Endothelial cell of umbilical vein (primary cell): ENCODE data around the gene FBXO33. TPM values are rescaled to one million over a fixed set of nuclear protein-coding genes. Genes with fewer than 3 reads are reported as not detected.

Experiments used
- BruUV-seq: library from RNA; stranded (reverse); fragments of 400-500 nt; replicated peaks from 2 replicates; lab custom pipeline; 2021; lab: Mats Ljungman, UMichigan
- CTCF ChIA-PET: fragments of 300-600, 350-600 bp; sonication (Branson Sonifier 250); formaldehyde crosslinking; loops from one replicate; lab custom pipeline; 2021; ENCODE audit warnings: antibody characterized with exemption, inconsistent platforms; lab: Charles Lee
- POLR2A ChIA-PET: fragments of 300-600, 350-600 bp; sonication (Branson Sonifier 250); formaldehyde crosslinking; loops from one replicate; lab custom pipeline; 2021; ENCODE audit warnings: antibody characterized with exemption, inconsistent platforms; lab: Charles Lee
- DNase-seq: peaks from one replicate; pipeline ENCODE4 v3.0.0-alpha.2; 2011; ENCODE audit warnings: low read depth, low spot score
- FAIRE-seq: peaks from 2 replicates; lab custom pipeline; 2011; peaks lifted over from hg19 to GRCh38; lab: Jason Lieb, UNC
- H2AFZ ChIP-seq: 2 replicates; pipeline ENCODE4 v1.6.0; 2012; ENCODE audit warnings: low read depth, low read length, control low read depth, inconsistent platforms
- H3K27ac ChIP-seq: 2 replicates; pipeline ENCODE4 v1.5.1; 2011; ENCODE audit warnings: low read depth, mild to moderate bottlenecking, control low read depth, low read length, moderate library complexity; ENCODE audit not compliant: insufficient read depth
- H3K27me3 ChIP-seq, 2 experiments: 2 replicates each; pipeline versions ENCODE4 v1.6.0 to v1.6.1; 2011; ENCODE audit warnings: low read length in 2 of 2, mixed read lengths in 1 of 2; ENCODE audit not compliant: control insufficient read depth in 2 of 2, insufficient read depth in 2 of 2
- H3K36me3 ChIP-seq, 2 experiments: 2 replicates in 1 of 2; 3 replicates in 1 of 2; pipeline ENCODE4 v1.5.1; 2011; ENCODE audit warnings: low read length in 2 of 2, mild to moderate bottlenecking in 1 of 2, moderate library complexity in 1 of 2; ENCODE audit not compliant: control insufficient read depth in 2 of 2, insufficient read depth in 2 of 2; ENCODE audit errors: extremely low read depth in 1 of 2
- H3K4me1 ChIP-seq: 3 replicates; pipeline ENCODE4 v1.5.1; 2011; ENCODE audit warnings: mild to moderate bottlenecking, low read length; ENCODE audit not compliant: control insufficient read depth, insufficient read depth; ENCODE audit errors: extremely low read depth
- H3K4me2 ChIP-seq: 2 replicates; pipeline ENCODE4 v1.6.1; 2011; ENCODE audit warnings: low read length, control low read depth, mixed read lengths; ENCODE audit not compliant: insufficient read depth
- H3K4me3 ChIP-seq, 3 experiments: fragments of 200-600 bp in 1 of 3; sonication (generic), shearing (Covaris generic) in 1 of 3; replicated peaks in 1 of 3; 2 replicates each; pipeline ENCODE4 v1.5.1; 2011 to 2016; ENCODE audit warnings: control low read depth in 3 of 3, low read length in 3 of 3, mild to moderate bottlenecking in 2 of 3, inconsistent platforms in 1 of 3, low read depth in 1 of 3, moderate library complexity in 1 of 3; ENCODE audit not compliant: insufficient read depth in 1 of 3
- H3K79me2 ChIP-seq: 2 replicates; pipeline ENCODE4 v1.6.0; 2012; ENCODE audit warnings: low read length, inconsistent platforms; ENCODE audit not compliant: control insufficient read depth, insufficient read depth
- H3K9ac ChIP-seq: replicated peaks from 2 replicates; pipeline ENCODE3; 2011; ENCODE audit warnings: low read length, control low read depth; ENCODE audit not compliant: insufficient read depth; ENCODE audit errors: extremely low read depth
- H3K9me1 ChIP-seq: replicated peaks from 3 replicates; pipeline ENCODE4 v1.6.0; 2011; ENCODE audit warnings: mild to moderate bottlenecking, low read length; ENCODE audit not compliant: control insufficient read depth, insufficient read depth; ENCODE audit errors: extremely low read depth
- H3K9me3 ChIP-seq: replicated peaks from 2 replicates; pipeline ENCODE4 v1.5.1; 2012; ENCODE audit warnings: low read length, inconsistent platforms; ENCODE audit not compliant: control insufficient read depth, insufficient read depth
- H4K20me1 ChIP-seq: replicated peaks from 2 replicates; pipeline ENCODE3; 2011; ENCODE audit warnings: mild to moderate bottlenecking, low read length; ENCODE audit not compliant: control insufficient read depth, insufficient read depth; ENCODE audit errors: extremely low read depth
- CTCF ChIP-seq, 2 donors: IDR thresholded peaks; 1 replicate in 1 of 2; 2 replicates in 1 of 2; pipeline ENCODE4 v1.5.1; 2011; ENCODE audit warnings: low read length in 2 of 2, mild to moderate bottlenecking in 2 of 2, moderate library complexity in 2 of 2, control low read depth in 1 of 2, inconsistent platforms in 1 of 2, low read depth in 1 of 2; ENCODE audit not compliant: insufficient read depth in 1 of 2; ENCODE audit errors: extremely low read depth in 1 of 2
- EZH2 ChIP-seq: IDR thresholded peaks from 2 replicates; pipeline ENCODE4 v1.6.1; 2012; ENCODE audit warnings: borderline replicate concordance, low read depth, mild to moderate bottlenecking, moderate library complexity, low read length, inconsistent platforms; ENCODE audit not compliant: severe bottlenecking
- FOS ChIP-seq: IDR thresholded peaks from 2 replicates; pipeline ENCODE4 v1.6.1; 2011; ENCODE audit warnings: mild to moderate bottlenecking, low read length, moderate library complexity, borderline replicate concordance; ENCODE audit not compliant: insufficient read depth
- GATA2 ChIP-seq: IDR thresholded peaks from 2 replicates; pipeline ENCODE4 v1.7.0; 2011; ENCODE audit warnings: low read depth, mild to moderate bottlenecking, moderate library complexity, mixed read lengths, low read length; ENCODE audit not compliant: insufficient read length, insufficient read depth
- JUN ChIP-seq: IDR thresholded peaks from 2 replicates; pipeline ENCODE4 v1.6.1; 2011; ENCODE audit warnings: borderline replicate concordance, low read depth; ENCODE audit not compliant: insufficient read length, insufficient read depth
- MAX ChIP-seq: IDR thresholded peaks from 2 replicates; pipeline ENCODE4 v1.6.1; 2011; ENCODE audit not compliant: insufficient read depth, insufficient read length
- MYC ChIP-seq: IDR thresholded peaks from one replicate; pipeline ENCODE4 v1.6.1; 2011; ENCODE audit warnings: mild to moderate bottlenecking, low read depth, low read length
- POLR2A ChIP-seq: IDR thresholded peaks from 2 replicates; pipeline ENCODE4 v1.6.1; 2012; ENCODE audit warnings: low read depth, mild to moderate bottlenecking, control low read depth, low read length
- POLR2AphosphoS5 ChIP-seq: IDR thresholded peaks from 2 replicates; pipeline ENCODE4 v1.6.1; 2012; ENCODE audit warnings: low read depth, mild to moderate bottlenecking, control low read depth, low read length, moderate library complexity; ENCODE audit not compliant: insufficient read depth
- dilution Hi-C: fragments of 300-500 bp; cut with MboI; formaldehyde crosslinking; loops from one replicate; pipeline ENCODE4 v1.15.0; 2019; ENCODE audit warnings: low sequenced_read_pairs; ENCODE audit not compliant: extremely low pct_ligation_motif_present
- intact Hi-C: fragments of 100-400 bp; cut with micrococcal nuclease; formaldehyde crosslinking; loops from one replicate; pipeline ENCODE4 v1.10.0; 2022
- polyA plus RNA-seq, 4 experiments: library from polyadenylated mRNA; depleted of rRNA in 3 of 4; stranded (reverse) in 3 of 4; unstranded in 1 of 4; fragments of >200 nt; gene quantifications; 2 replicates each; pipeline versions ENCODE4 v1.2.1 to v1.2.3, GENCODE V29; 2011 to 2012; ENCODE audit warnings: missing spikeins in 1 of 4
- total RNA-seq: library from RNA; stranded (reverse); gene quantifications from 2 replicates; pipeline ENCODE4 v1.2.3, GENCODE V29; 2021

Gene FBXO33
- total and polyA plus RNA-seq, 2 donors (not counting 3 experiments of a cell fraction or from before 2014, with no cell fraction given), result 4.2 to 5.0 TPM

GRCh38 chr14:39365354-39365753 is 66.9 kb downstream of the FBXO33 start:
- CTCF ChIA-PET, result interaction anchor here (1.2 kb wide), 2 partner anchors 17 to 134 kb away, joined by 3 to 4 read pairs; no protein-coding TSS in a partner anchor
- no peaks in the 10 kb centered on the region for H3K4me1 ChIP-seq
- POLR2A ChIA-PET, result no interaction called here
- no peaks in the 10 kb centered on the region for H3K27me3 ChIP-seq
- dilution Hi-C loops, result no loop called here
- no peaks in the 10 kb centered on the region for H3K9me1 ChIP-seq
- no peaks in the 10 kb centered on the region for H3K79me2 ChIP-seq
- H3K9me3 ChIP-seq, result no peaks in the 10 kb centered on the region
- no peak overlapping the region for H3K9ac ChIP-seq
- H3K4me2 ChIP-seq, result no peak overlapping the region
- no peak for FAIRE-seq
- H3K27ac ChIP-seq, result no peak overlapping the region
- intact Hi-C loops, result loop anchor here (5.0 kb wide), 1 partner anchor 193 kb away; the partner anchor contains the start of gene TRAPPC6B
- H3K36me3 ChIP-seq, result no peaks in the 10 kb centered on the region
- no peak for DNase-seq
- no peaks in the 10 kb centered on the region for H4K20me1 ChIP-seq
- TF ChIP-seq JUN (no peak), FOS (no peak), EZH2 (no peak), GATA2 (no peak), MAX (no peak), CTCF (IDR thresholded peaks at IDR 0.05; ENCODE audit: extremely low read depth in 1 of 2, insufficient read depth in 1 of 2, low read depth in 1 of 2, low read length in 2 of 2) (no peak), POLR2AphosphoS5 (no peak), MYC (no peak), POLR2A (no peak)
- H2AFZ ChIP-seq, result no peak overlapping the region
- H3K4me3 ChIP-seq, result no peak overlapping the region
- BruUV-seq, result no TSS peak
